Stimulated activated CD4-positive, alpha-beta T cell treated with anti-CD3 and anti-CD28 coated beads, Interleukin-1b, Interleukin-23, amount 100 ng/mL, for 24 hours (primary cell): ENCODE measurements around the gene RLN3.
"Not testable (repeated sequence)": the region's sequence is repeated elsewhere in the genome, so short reads cannot be mapped to it uniquely, and the experiment has no call there.

Experiments
- DNase-seq, 4 experiments: peaks; one replicate each; pipeline ENCODE4 v3.0.0-alpha.2; 2020; ENCODE audit warnings: low read depth in 4 of 4, low spot score in 1 of 4

The RLN3 gene

GRCh38 chr19:14021474-14021873 is 6.5 kb upstream of the RLN3 start:
- no peak for DNase-seq

GRCh38 chr19:14022469-14022868 is 5.5 kb upstream of the RLN3 start:
- DNase-seq: no peak

- DNase-seq: no peak
These were observed 4.3 kb upstream of the RLN3 start for GRCh38 chr19:14023404-14024235.

- DNase-seq: not testable (repeated sequence)
These were observed 1.2 kb upstream of the RLN3 start for GRCh38 chr19:14026652-14027192.

- DNase-seq: no peak
These were observed 953 bp downstream of the RLN3 start for GRCh38 chr19:14028901-14029300.

GRCh38 chr19:14030997-14031718 is 3.2 kb downstream of the RLN3 start:
- DNase-seq: peak in 1 of 4 experiments; percentile 38

- DNase-seq: peak; percentile 38 to 68 (median 56)
These were observed 4.0 kb downstream of the RLN3 start, which contains the start of gene IL27RA for GRCh38 chr19:14031719-14032480. Gene IL27RA (plus strand): TSS chr19:14031762. CDS start chr19:14031873, 111 bp downstream.

- DNase-seq: no peak
These were observed 6.0 kb downstream of the RLN3 start for GRCh38 chr19:14033946-14034345.

- not testable (repeated sequence) for DNase-seq
These were observed 7.2 kb downstream of the RLN3 start for GRCh38 chr19:14035159-14035558.

- DNase-seq: no peak
These were observed 7.8 kb downstream of the RLN3 start for GRCh38 chr19:14035706-14036105.

- no peak for DNase-seq
These were observed 11.2 kb downstream of the RLN3 start for GRCh38 chr19:14039181-14039580.

GRCh38 chr19:14042659-14043608 is 15.0 kb downstream of the RLN3 start:
- DNase-seq: not testable (repeated sequence)

- not testable (repeated sequence) for DNase-seq
These were observed 19.9 kb downstream of the RLN3 start for GRCh38 chr19:14047866-14048265.

- DNase-seq: peak; percentile 50 to 72 (median 65)
These were observed 20.6 kb downstream of the RLN3 start for GRCh38 chr19:14048443-14049153.

- no peak for DNase-seq
These were observed 22.6 kb downstream of the RLN3 start for GRCh38 chr19:14050512-14050911.

GRCh38 chr19:14050961-14051360 is 23.0 kb downstream of the RLN3 start:
- not testable (repeated sequence) for DNase-seq

GRCh38 chr19:14051980-14052379 is 24.0 kb downstream of the RLN3 start:
- no peak for DNase-seq

GRCh38 chr19:14052470-14052869 is 24.5 kb downstream of the RLN3 start:
- no peak for DNase-seq

GRCh38 chr19:14053032-14053431 is 25.1 kb downstream of the RLN3 start:
- no peak for DNase-seq
